ENCODE data around the gene HUS1. TPM values are rescaled to one million over a fixed set of nuclear protein-coding genes. Genes with fewer than 3 reads are reported as not detected.
"Not testable (repeated sequence)": the region's sequence is repeated elsewhere in the genome, so short reads cannot be mapped to it uniquely, and the experiment has no call there.

HUS1 gene
- total RNA-seq, 2 experiments from 2014 or later, result 54.6 to 57.0 TPM

DNA sequence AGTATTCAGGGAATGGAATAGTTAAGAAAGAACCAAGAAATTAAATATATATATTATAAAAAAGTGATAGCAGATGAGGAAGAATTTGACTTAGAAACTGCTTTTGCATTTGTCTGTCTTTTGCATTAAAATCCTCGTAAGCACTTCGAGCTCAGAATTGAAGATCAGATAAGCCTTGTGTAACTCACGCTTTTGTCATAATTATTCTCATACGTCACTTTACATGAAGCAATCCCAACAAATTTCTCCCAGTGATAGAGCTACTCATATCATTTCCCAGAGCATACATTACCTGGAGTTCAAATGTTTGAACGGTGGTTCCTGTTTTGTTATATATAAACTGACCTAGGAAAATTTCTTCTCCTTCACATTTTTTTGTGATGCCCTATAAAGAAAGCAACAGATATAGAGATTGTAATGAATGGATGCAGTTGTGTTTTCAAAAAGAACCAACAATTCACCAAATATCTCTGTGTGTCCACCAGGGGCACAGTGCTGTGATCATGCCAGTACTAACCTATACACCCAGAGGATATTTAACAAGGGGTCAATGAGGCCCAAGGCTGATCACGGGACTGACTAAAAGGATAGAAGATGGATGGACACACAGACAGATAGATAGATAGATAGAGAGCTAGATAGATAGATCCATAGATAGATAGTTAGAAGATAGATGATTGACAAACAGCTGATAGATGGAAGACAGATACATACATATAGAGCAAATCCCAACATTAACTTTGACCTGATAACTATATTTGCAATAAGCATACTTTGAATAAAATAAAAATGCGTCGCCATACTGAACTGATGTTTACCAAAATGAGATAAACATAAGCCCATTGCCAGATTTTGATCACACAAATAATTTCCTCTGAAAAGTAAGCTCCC, 9.3 kb upstream of the HUS1 start:
- ChIA-PET POLR2A (no interaction called here), CTCF (interaction anchor here (1.0 to 1.7 kb wide), 5 partner anchors 38 to 121 kb away, joined by 3 to 7 read pairs (median 3); partner anchors contain the start of gene C7orf57)

DNA sequence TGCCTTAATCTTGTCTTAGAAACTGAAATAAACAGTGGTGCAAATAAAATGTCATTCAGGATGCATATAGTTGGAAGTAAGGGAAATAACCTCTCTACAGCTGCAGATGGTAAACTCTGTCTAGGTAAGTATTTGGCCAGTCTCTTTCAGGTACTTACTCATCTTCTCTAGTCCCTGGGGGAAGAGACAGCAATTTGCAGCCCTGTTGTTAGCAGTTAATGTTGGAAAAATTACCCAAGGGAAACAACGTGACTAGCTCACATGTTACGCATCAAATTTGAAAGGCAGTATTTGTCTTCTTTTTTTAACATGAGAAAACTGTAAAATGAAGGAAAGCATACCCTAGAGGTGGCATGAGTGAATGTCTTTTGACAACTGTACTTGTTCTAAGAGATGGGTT, 3.2 kb upstream of the HUS1 start:
- CTCF ChIA-PET, result interaction anchor here (1.1 to 1.9 kb wide), 4 partner anchors 9 to 127 kb away, joined by 3 to 6 read pairs (median 4); no protein-coding TSS in a partner anchor

DNA sequence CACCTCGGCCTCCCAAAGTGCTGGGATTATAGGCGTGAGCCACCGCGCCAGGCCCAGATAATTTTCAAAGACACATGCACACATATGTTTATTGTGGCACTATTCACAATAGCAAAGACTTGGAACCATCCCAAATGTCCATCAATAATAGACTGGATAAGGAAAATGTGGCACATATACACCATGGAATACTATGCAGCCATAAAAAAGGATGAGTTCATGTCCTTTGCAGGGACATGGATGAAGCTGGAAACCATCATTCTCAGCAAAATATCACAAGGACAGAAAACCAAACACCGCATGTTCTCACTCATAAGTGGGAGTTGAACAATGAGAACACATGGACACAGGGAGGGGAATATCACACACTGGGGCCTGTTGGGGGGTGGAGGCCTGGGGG, 1.2 kb upstream of the HUS1 start:
- POLR2A ChIA-PET, result not testable (repeated sequence)
- CTCF ChIA-PET, result interaction anchor here (1.5 kb wide), 1 partner anchor 129 kb away, joined by 4 read pairs; no protein-coding TSS in a partner anchor

More for the DNA sequence above, 3.2 kb upstream of the HUS1 start:
- POLR2A ChIA-PET, result interaction anchor here (1.0 kb wide), 1 partner anchor 101 kb away, joined by 4 read pairs; no protein-coding TSS in a partner anchor

DNA sequence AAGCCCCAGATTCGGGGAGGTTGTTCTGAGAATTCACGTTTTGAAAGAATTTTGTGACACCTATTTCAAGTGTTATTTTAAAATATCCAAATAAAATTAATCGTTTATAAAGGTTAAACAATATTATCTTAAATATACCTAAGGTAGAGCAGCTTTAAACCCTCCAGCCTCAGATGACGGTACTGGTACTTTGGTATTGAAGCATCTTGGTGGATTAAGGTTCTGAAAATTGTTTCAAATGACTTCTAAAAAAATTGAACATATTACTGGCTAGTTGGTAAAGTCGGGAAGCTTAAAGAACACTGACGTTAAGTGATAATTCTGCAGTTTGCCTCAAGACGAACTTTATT, 392 bp upstream of the HUS1 start:
- POLR2A ChIA-PET, result no interaction called here
- CTCF ChIA-PET, result interaction anchor here (1.5 kb wide), 1 partner anchor 130 kb away, joined by 4 read pairs; no protein-coding TSS in a partner anchor

DNA sequence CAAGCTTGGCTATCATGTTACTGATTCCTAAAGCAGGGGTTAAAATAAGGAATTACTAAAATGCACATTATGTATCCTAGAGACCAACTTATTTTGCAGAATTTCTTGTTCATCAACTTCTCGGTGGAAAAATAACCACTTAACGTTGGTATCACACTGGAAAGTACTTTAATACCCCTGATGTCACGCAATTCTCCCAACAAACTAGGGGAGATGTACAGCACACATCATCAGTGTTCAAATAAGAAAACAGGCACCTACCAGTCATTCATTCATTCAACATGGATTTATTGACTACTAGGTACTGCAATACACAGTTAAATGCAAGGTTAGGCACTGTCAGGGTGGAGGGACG, 648 bp downstream of the HUS1 start:
- POLR2A ChIA-PET, result no interaction called here

DNA sequence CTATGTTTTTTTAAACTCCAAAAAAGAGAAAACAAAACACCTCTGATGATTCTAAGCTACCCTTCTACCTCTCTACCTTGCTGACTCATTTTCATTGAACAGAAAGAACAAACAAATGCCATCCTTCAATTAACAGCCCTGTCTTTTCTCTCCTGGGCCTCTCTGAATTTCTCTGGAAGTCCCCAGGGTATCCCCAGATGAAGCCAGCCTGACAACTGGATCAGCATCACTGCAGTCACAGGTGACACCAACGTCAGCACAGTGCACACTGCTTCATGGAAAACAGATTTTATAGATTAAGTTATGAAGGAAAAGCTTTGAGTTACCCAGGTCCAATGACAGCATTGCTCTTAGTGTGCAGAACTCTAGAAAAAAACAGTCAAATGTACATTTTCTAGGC, 5.7 kb downstream of the HUS1 start:
- ChIA-PET POLR2A (no interaction called here), CTCF (interaction anchor here (1.1 kb wide), 1 partner anchor 29 kb away, joined by 3 read pairs; no protein-coding TSS in a partner anchor)

More for the DNA sequence above, 648 bp downstream of the HUS1 start:
- CTCF ChIA-PET, result interaction anchor here (1.2 to 1.6 kb wide), 2 partner anchors 13 to 131 kb away, joined by 4 to 11 read pairs; no protein-coding TSS in a partner anchor

DNA sequence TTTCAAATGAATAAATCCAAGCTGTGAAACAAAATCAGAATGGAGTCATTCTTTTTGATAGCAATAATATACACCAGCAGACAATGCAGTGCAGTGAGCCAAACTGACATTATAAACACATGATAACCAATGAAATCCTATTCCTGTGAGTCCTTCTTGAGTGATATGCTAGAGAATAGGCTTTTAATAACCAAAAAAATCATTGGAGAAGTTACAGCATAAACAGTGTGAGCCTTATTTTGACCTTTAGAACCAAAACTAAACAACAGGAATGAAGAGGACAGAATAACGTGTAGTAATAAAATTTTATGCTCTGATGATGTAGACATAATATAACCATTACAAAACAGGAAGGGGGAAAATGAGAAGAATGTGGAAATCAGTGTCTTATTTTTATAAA, 8.7 kb downstream of the HUS1 start:
- ChIA-PET CTCF (no interaction called here), POLR2A (no interaction called here)

DNA sequence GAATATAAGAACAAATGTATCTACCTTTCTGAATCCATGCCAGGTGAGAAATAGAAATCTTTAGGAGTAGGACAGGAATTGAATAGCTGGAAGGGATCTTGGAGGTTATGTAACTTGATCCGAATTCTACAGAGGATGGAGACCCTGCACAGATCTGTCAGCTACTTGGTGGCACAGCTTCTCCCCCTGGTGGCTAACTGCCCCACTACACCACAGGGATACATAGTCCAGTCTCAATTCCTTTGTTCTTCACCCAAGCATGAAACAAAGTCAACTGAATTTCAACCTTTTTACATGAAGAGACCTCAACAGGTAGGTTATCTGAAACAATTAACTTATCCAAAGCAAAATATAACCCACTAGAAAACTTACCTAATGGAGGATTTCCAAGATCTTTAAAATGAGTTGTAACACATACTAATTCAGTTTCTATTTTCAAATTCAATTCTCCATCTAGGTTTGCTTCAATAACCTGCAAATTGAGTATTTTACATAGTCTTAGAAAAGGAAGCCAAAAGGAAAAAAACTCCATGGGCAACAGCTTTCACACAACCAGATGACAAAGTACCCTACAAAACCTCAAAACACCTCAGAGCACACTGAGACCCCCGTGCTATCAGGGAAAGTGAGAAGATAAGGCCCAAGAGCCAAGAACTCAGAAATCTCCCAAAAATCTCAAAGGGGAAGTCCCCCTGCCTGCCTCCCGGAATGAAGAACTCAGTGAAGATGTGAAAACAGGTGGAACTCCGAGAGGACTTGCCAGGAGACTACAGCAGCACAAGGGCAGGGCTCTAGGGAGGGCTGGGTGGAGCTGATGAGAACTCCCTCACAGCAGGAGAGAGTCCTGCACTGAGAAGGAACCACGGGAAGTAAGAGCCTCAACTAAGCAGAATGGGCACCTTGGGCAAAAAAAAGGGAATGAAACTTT, 10.3 kb downstream of the HUS1 start:
- POLR2A ChIA-PET, result no interaction called here
- CTCF ChIA-PET, result interaction anchor here (0.7 to 1.2 kb wide), 4 partner anchors 24 to 186 kb away, joined by 4 to 7 read pairs (median 4); no protein-coding TSS in a partner anchor

DNA sequence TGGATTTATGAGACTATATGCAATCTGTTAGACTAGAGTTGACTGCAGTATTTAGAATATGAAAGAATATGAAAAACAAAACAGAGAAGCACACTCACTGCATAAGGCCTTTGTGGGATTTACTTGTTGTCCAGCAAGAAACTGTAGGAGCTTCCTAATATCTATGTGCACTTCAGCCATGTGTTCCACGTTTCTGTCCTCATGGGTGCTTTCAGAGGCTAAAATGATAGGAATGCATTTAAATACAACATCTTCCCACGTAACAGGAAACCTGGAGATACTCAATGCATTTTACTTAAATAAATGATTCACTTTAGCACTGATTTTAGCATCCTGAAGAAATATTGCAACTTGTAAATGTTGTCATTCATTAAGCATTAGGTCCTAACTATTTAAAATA, 11.7 kb downstream of the HUS1 start:
- POLR2A ChIA-PET, result interaction anchor here (0.6 kb wide), 1 partner anchor 96 kb away, joined by 4 read pairs; no protein-coding TSS in a partner anchor
- CTCF ChIA-PET, result interaction anchor here (0.6 to 1.4 kb wide), 2 partner anchors 32 to 142 kb away, joined by 3 to 6 read pairs; no protein-coding TSS in a partner anchor

DNA sequence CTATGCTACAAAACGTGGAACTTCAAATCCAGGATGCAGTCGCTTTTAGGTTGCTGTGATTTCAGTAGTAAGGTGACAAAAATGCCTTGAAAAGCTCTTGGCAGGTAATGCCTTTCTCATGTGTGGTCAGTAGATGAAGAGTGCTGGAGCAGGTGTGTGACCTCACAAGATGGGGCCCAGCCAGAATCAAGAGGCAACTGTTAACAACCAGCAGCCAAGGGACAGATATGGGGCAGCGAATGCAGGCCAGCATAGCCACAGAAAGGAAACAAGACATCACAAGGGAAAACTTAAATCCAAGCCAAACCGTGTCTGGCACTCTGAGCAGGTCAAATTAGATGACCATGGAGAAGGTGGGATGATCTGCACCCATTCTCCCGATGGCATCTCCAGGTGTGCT, 12.3 kb downstream of the HUS1 start:
- CTCF ChIA-PET, result interaction anchor here (0.6 to 1.4 kb wide), 2 partner anchors 32 to 142 kb away, joined by 3 to 6 read pairs; no protein-coding TSS in a partner anchor
- POLR2A ChIA-PET, result interaction anchor here (0.6 kb wide), 2 partner anchors 11 to 95 kb away, joined by 3 to 4 read pairs; no protein-coding TSS in a partner anchor

DNA sequence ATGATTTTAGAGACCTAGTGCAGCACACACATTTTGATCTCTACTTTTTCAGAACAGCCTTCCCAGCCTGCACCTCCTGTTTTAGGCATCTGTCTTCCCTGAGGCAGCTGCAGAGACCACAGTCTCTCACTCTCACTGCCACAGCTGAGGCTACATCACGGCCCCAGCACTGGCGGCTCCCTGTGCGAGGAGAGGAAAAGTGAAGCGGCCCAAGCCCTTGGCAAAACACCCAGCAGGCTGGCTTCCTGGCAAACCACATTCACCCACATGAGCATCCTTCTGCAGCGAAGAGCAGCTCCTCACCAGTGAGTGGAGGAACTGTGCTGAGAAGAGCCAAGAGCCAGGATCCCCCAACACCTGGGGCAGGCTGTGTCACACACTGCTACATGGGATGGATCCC, 14.0 kb downstream of the HUS1 start:
- POLR2A ChIA-PET, result no interaction called here
- CTCF ChIA-PET, result interaction anchor here (1.6 kb wide), 1 partner anchor 163 kb away, joined by 3 read pairs; no protein-coding TSS in a partner anchor

DNA sequence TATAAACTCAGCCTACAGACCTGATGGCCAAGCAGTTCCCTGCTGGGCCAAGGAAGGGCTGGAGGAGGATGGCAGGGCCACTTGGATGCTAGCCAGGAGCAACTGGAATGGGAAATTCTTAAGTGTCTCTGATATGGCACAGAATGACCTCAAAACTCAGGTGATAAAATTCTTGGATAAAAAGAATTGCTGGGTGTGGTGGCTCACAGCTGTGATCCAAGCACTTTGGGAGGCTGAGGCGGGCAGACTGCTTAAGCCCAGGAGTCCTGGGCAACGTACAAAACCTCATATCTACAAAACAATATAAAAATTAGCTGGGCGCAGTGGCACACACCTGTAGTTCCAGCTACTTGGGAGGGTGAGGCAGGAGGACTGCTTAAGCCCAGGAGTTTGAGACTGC, 17.2 kb downstream of the HUS1 start:
- CTCF ChIA-PET, result no interaction called here
- POLR2A ChIA-PET, result no interaction called here

DNA sequence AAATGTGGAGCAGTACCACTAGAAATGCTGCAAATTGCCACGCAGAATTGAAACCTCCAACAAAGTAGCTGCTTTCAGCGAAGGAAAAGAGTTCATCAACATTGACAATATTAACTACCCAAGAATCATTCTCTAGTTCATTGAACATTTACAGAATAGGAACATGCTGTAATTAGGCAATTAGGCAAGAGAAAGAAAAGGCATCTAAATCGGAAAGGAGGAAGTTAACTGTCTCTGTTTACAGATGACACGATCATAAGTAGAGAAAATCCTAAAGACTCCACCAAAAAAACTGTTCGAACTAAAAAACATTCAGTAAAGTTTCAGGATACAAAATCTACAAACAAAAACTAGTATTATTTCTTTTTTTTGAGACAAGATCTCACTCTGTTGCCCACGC, 22.3 kb downstream of the HUS1 start:
- POLR2A ChIA-PET, result no interaction called here
- CTCF ChIA-PET, result interaction anchor here (1.1 kb wide), 1 partner anchor 12 kb away, joined by 5 read pairs; no protein-coding TSS in a partner anchor

DNA sequence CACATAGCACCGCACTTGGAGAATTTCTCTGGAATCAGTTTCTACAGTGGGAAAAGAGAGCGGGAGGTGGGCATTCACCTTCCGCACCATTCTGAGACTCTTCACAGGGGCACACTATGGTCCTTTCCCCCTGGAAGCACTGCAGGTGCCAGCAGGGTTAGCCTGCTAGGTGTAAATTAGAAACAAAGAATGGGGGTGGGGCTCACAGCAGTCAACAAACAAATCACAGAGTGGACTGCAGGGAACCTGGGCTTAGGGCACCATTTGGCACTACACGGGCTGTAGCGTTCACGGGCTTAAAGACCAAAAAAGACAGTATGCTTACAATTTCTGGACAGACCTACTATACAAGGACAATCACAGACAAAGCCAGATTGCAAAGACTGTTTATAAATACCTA, 23.2 kb downstream of the HUS1 start:
- ChIA-PET CTCF (no interaction called here), POLR2A (no interaction called here)

DNA sequence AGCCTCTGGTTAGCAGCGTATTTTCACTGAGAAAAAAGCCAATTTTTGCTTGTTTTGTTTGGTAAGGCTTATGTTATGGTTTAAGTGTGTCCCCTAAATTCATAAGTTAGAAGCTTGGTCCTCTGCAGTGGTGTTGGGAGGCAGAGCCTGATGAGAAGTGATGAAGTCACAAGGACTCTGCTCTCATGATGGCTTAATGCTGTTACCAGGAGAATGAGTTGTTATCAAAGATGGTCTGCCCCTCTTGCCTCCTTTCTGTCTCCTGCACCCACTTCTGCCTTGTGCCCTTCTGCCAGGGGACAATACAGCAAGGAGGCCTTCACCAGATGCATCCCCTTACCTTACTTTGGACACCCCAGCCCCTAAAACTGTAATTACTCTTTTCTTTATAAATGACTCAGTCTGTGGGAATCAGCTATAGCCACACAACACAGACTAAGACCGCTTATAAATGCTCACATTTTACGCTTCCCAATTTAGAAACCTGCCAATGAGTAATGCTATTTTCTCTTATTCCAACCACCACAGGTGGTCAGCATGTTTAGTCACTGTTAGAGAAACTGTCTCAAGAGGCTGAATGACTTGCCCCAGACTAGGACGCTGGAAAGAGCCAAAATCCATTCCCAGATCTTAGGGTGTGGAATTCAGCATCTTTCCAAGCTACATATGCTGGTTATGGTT, 25.0 kb downstream of the HUS1 start:
- ChIA-PET CTCF (no interaction called here), POLR2A (no interaction called here)

DNA sequence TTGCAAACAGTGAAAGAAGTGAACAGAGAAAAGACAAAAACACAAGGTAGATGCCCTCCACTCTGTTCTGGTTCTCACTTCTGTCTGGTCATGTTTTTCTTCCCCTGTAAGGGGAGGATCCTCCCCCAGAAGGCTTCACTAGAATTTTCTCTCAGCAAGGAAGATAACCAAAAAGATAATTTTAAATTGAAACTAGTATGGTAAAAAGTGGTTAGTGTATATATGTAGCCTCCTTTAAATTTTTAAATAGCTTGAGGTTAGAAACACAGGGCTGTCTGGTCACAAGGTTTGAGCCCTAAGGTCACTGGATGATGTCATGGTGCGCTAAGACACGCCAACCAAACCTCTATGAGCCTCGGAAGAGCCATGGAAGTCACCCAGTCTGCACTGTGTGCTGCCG, 25.6 kb downstream of the HUS1 start:
- POLR2A ChIA-PET, result no interaction called here

DNA sequence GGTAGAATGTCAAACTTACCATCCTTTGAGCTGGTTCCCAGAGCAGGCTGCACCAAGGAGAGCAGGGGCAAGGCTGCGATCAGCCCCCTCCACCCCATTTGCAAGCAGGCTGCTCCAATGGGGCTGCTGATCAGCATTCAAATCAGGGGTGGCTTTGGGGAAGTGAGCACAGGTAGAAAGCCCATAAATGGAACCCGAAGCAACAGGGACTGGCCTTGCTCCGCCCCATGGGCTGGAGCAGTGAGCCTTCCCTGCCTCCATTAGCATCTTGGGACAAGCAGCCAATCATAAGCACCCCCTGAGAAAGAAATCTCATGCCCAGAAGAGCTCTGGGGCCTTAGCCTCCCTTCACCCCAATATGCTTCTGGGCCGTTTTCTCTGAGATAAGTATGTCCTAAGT, 27.2 kb downstream of the HUS1 start:
- CTCF ChIA-PET, result interaction anchor here (1.0 kb wide), 1 partner anchor 158 kb away, joined by 3 read pairs; no protein-coding TSS in a partner anchor
- POLR2A ChIA-PET, result no interaction called here

More for the DNA sequence above, 25.6 kb downstream of the HUS1 start:
- CTCF ChIA-PET, result interaction anchor here (1.2 kb wide), 1 partner anchor 9 kb away, joined by 4 read pairs; no protein-coding TSS in a partner anchor

DNA sequence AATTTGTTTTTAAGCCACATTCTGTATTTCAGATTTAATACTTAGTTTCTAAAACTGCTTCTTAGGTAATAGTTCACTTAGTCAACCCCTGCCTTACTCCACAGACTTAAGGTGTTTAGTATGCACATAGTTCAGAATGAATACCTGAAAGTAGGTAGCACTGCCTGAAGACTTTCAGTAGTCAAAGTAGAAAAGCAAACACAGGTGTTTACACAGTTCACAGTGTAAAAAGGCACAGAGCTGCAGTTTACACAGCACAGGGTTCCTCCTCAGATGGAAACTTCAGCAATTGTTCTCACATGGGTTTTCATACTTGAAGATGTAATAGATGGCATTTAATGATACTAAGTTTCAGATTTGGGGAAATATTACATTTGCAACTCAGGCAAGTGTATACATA, 28.0 kb downstream of the HUS1 start:
- POLR2A ChIA-PET, result no interaction called here
- CTCF ChIA-PET, result interaction anchor here (1.0 to 1.3 kb wide), 2 partner anchors 37 to 159 kb away, joined by 3 read pairs; no protein-coding TSS in a partner anchor

DNA sequence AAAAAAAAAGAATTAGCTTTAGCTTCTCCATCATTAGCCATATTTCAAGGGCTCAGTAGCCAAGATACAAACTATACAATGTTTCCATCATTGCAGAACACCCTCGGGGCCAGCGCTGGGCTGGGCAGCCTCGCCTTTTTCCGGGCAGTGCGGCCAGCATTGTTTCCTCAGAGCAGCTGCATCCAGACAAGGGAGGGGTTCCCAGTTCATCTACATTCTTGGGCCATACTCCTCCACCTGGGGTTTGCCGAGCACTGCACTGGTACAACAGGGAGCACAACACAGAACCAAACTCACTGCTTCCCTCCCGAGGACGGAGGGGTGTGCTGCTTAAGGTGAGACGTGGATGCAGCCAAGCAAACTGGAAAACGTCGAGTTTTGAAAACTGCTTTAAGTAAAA, 28.7 kb downstream of the HUS1 start:
- ChIA-PET POLR2A (no interaction called here), CTCF (interaction anchor here (1.3 kb wide), 1 partner anchor 38 kb away, joined by 3 read pairs; no protein-coding TSS in a partner anchor)

Data from activated CD8-positive, alpha-beta memory T cell treated with anti-CD3 and anti-CD28 coated beads for 36 hours (primary cell).